Measurements from ENCODE around the gene MAMDC2. TPM values are rescaled to one million over a fixed set of nuclear protein-coding genes. Genes with fewer than 3 reads are reported as not detected.

MAMDC2 gene
- total RNA-seq, 1 donor from 2014 or later = 0.10 TPM

GRCh38 chr9:70262366-70262765 is 218.7 kb downstream of the MAMDC2 start:
- no peak overlapping the region for H3K27ac Mint-ChIP-seq (ENCODE audit: unreplicated experiment)
- no peaks in the 10 kb centered on the region for H3K9me3 Mint-ChIP-seq (ENCODE audit: unreplicated experiment)
- peaks cover 34% of the 10 kb centered on the region for H3K4me1 Mint-ChIP-seq (ENCODE audit: unreplicated experiment)
- no peak overlapping the region for H3K4me3 Mint-ChIP-seq (ENCODE audit: unreplicated experiment)
- H3K27me3 Mint-ChIP-seq (ENCODE audit: unreplicated experiment) = peaks cover 13% of the 10 kb centered on the region
- DNase-seq (ENCODE audit: low spot score) = no peak
- TF ChIP-seq CTCF (IDR thresholded peaks at IDR 0.05; ENCODE audit: unreplicated experiment) = no peak
- H3K36me3 Mint-ChIP-seq (ENCODE audit: low read depth, unreplicated experiment) = peaks cover 31% of the 10 kb centered on the region

- H3K36me3 Mint-ChIP-seq (ENCODE audit: low read depth, unreplicated experiment) = peaks cover 30% of the 10 kb centered on the region
- H3K4me1 Mint-ChIP-seq (ENCODE audit: unreplicated experiment) = peaks cover 29% of the 10 kb centered on the region
- H3K27ac Mint-ChIP-seq (ENCODE audit: unreplicated experiment) = no peak overlapping the region
- no peak overlapping the region for H3K4me3 Mint-ChIP-seq (ENCODE audit: unreplicated experiment)
- H3K27me3 Mint-ChIP-seq (ENCODE audit: unreplicated experiment) = peaks cover 13% of the 10 kb centered on the region
- no peak for TF ChIP-seq CTCF (IDR thresholded peaks at IDR 0.05; ENCODE audit: unreplicated experiment)
- no peak for DNase-seq (ENCODE audit: low spot score)
- H3K9me3 Mint-ChIP-seq (ENCODE audit: unreplicated experiment) = no peaks in the 10 kb centered on the region
These were observed 219.3 kb downstream of the MAMDC2 start for GRCh38 chr9:70262948-70263347.

- H3K27me3 Mint-ChIP-seq (ENCODE audit: unreplicated experiment) = peaks cover 9% of the 10 kb centered on the region
- H3K4me1 Mint-ChIP-seq (ENCODE audit: unreplicated experiment) = peaks cover 25% of the 10 kb centered on the region
- TF ChIP-seq CTCF (IDR thresholded peaks at IDR 0.05; ENCODE audit: unreplicated experiment) = no peak
- peaks cover 28% of the 10 kb centered on the region for H3K36me3 Mint-ChIP-seq (ENCODE audit: low read depth, unreplicated experiment)
- DNase-seq (ENCODE audit: low spot score) = no peak
- H3K4me3 Mint-ChIP-seq (ENCODE audit: unreplicated experiment) = no peak overlapping the region
- H3K27ac Mint-ChIP-seq (ENCODE audit: unreplicated experiment) = no peak overlapping the region
- H3K9me3 Mint-ChIP-seq (ENCODE audit: unreplicated experiment) = no peaks in the 10 kb centered on the region
These were observed 219.8 kb downstream of the MAMDC2 start for GRCh38 chr9:70263421-70263820.

Other genes with a start within 250 kb of the MAMDC2 start
- gene CFAP95, start 223.0 kb upstream of the MAMDC2 start, total RNA-seq (ENCODE audit: unreplicated experiment) = 1.1 TPM
- 26.5 TPM for gene SMC5, start 215.1 kb downstream of the MAMDC2 start, total RNA-seq (ENCODE audit: unreplicated experiment)

All from endothelial cell (in vitro differentiated cells).